HEK293 (cell line): ENCODE results near the gene DNAH12.

Experiments used
- ATF2 ChIP-seq: fragments of 450-650 bp; formaldehyde crosslinking; IDR thresholded peaks from 2 replicates; pipeline ENCODE4 v1.5.1; 2016; ENCODE audit warnings: missing biosample characterization, missing genetic modification characterization, low read depth
- CTCF ChIP-seq: fragments of 450-650 bp; formaldehyde crosslinking; IDR thresholded peaks from 2 replicates; pipeline ENCODE4 v1.5.1; 2016; ENCODE audit warnings: missing biosample characterization, missing genetic modification characterization
- HIC1 ChIP-seq: fragments of 450-650 bp; formaldehyde crosslinking; IDR thresholded peaks from 2 replicates; pipeline ENCODE4 v1.5.1; 2016; ENCODE audit warnings: missing biosample characterization, missing genetic modification characterization
- YY1 ChIP-seq: fragments of 450-650 bp; formaldehyde crosslinking; IDR thresholded peaks from 2 replicates; pipeline ENCODE4 v1.5.1; 2018; ENCODE audit warnings: missing biosample characterization, missing genetic modification characterization
- ZBTB44 ChIP-seq: fragments of 450-650 bp; IDR thresholded peaks from 2 replicates; pipeline ENCODE4 v1.5.1; 2018; ENCODE audit warnings: missing biosample characterization, mild to moderate bottlenecking, missing genetic modification characterization
- ZNF670 ChIP-seq: fragments of 450-650 bp; formaldehyde crosslinking; IDR thresholded peaks from 2 replicates; pipeline ENCODE4 v1.5.1; 2016; ENCODE audit warnings: missing biosample characterization, missing genetic modification characterization, low read depth

- TF ChIP-seq ATF2 = no peak
- no peak for TF ChIP-seq CTCF (tag by site-specific recombination)
- TF ChIP-seq HIC1 (tag by site-specific recombination) = no peak
- TF ChIP-seq YY1 (tag by site-specific recombination) = no peak
- no peak for TF ChIP-seq ZBTB44
- no peak for TF ChIP-seq ZNF670
These were observed 46.2 kb downstream of the DNAH12 start for GRCh38 chr3:57497904-57498303.
